GM19099 (cell line): ENCODE data around the gene TLCD1.

Source experiments
- POLR2A ChIP-seq: IDR thresholded peaks from 3 replicates; pipeline ENCODE4 v1.6.1; 2011; ENCODE audit warnings: low read depth; ENCODE audit not compliant: insufficient read length; ENCODE audit errors: extremely low read depth

TLCD1 gene

DNA sequence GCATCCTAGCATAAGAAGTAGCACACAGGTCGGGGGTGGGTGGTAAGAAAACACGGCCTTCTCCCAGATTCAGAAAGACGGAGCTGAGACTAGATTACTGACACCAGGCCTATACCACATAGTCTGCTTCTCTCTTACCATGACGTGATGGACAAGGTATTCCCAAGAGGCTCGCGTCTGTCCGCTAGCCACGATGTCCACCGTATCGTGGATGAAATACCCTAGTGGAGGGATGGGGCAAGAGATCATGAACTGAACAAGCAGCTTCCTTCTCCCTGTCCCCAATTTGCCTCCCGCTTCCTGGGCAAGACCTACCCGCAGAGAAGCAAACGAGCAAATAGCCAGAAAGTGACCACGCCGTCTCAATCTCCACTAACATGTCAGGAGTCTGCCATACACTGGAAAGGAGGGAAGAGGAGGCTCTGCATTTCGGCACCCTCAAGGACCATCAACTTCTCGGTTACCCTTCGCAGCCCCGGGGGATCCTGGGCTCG lies 820 bp downstream of the TLCD1 start:
- peak; percentile 48 for TF ChIP-seq POLR2A

DNA sequence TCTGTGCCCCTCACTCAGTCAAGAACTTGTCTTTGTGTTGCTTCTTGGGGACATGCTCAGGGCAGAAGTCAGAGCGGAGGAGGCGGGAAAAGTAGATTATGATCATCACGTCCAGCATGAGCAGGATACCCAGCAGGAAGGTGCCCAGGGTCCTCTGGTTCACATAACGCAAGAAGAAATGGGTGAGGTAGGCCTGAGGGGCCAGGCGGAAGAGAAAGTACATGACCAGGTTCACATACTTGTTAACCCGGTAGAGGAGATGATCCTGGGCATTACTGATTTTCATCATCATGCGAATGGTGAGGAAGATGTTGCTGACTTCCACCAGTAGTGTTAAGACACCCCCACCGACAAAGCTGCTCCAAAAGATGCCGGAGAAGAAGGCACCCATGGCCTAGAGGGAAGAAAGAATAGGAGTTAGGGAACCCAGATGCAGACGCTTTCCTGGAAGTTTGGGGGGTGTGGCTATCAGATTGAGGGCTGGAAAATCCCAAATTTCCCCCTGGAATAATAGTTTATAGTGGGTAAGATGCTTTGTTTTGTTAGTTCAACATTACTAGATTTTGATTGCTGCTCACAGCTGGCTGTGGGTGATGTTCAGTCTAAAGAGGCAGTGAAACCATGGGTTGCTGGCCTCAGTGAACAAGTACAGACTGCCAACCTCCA lies 1.4 kb downstream of the TLCD1 start:
- TF ChIP-seq POLR2A: no peak

DNA sequence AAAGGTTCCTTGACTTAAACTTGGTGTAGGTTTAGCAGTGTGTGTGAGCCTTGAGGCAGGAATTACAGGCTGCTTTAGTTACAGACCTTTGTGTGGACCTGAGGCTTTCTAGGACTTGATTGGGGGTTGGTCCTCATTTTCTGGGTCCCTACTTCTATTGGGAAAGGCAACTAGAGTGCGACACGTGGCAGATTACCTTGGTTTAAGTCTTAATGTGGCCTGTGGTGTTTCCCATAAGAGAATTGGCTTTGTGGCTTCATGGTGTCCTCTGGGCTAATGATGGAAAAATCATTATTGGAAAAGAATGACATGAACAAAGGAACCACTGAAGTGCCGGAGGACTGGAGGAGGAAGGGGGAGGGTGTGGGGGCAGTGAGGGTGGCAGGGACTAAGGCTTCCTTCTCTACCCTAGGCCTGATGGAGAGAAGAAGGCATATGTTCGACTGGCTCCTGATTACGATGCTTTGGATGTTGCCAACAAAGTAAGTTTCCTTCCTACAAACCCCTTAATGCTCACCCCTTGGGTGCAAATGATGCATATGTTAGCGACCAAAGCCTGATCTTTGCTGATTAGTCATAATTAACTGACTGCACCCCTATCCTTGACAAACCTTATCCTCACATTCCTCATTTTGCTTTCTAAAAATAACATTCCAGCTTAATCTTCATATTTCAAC lies 2.7 kb downstream of the TLCD1 start:
- TF ChIP-seq POLR2A: no peak

DNA sequence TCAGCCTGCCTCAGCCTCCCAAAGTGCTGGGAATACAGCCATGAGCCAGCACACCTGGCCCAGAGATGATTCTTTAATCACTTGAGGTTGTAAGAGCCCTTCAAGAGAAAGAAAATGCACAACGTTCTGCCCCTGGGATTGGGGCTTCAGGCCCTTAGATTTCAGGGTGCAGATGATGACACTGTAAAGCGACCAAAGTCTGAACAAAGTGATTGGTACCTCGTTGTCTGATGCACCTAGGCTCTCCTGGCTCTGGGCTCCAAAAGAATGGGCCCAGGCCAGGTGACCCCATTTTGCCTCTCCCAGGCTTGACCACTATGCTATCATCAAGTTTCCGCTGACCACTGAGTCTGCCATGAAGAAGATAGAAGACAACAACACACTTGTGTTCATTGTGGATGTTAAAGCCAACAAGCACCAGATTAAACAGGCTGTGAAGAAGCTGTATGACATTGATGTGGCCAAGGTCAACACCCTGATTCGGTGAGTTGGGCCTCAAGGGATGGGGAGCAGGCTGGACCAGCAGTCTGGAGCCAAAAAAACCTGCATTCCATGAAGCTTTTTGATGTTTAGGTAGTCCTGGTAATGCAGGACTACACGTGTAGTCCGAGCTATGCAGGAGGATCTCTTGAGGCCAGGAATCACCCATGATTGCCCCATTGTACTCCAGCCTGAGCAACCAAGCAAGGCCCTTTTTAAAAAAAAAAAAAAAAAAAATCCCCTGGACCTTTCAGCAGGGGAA lies 3.4 kb downstream of the TLCD1 start:
- peak; percentile 18 for TF ChIP-seq POLR2A

DNA sequence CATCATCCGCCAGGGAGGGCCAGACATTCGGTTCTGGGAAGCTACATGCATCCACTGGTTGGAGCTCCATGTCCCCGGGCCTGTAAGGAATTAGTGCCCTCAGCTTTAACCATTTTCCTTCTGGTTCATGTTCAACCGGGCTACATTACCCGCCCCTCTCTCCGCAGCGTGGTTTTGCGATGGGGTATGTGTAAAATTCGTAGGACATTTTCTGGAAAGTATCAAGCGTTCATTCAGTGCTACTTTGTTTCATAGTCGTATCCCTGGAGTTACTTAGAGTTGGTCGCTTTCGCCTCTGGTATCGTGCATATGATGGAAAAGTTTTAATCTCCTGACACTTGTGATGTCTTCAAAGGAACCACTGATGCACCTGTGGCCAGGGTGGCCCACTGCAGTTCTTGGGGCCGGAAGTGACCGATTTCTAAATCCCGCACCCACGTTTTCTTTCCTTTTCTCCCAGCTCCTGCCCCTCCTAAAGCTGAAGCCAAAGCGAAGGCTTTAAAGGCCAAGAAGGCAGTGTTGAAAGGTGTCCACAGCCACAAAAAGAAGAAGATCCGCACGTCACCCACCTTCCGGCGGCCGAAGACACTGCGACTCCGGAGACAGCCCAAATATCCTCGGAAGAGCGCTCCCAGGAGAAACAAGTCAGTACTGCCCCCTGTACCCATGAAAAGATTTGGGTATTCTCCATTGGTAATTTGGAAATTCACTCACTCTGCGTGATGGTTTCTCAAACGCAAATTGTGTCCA lies 5.6 kb downstream of the TLCD1 start:
- TF ChIP-seq POLR2A: no peak

DNA sequence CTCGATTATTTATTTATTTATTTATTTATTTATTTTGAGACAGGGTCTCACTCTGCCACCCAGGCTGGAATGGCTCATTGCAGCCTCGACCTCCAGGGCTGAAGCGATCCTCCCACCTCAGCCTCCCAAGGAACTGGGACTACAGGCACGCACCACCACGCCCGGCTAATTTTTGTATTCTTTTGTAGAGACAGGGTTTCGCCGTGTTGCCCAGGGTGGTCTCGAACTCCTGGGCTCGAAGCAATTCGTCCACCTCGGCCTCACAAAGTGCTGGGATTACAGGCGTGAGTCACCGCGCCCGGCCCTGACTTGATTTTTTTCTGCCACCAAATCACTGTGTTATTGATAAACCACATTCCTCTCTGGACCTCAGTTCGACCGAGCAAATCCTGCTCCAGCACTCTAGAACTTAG lies 7.0 kb downstream of the TLCD1 start:
- no peak for TF ChIP-seq POLR2A

DNA sequence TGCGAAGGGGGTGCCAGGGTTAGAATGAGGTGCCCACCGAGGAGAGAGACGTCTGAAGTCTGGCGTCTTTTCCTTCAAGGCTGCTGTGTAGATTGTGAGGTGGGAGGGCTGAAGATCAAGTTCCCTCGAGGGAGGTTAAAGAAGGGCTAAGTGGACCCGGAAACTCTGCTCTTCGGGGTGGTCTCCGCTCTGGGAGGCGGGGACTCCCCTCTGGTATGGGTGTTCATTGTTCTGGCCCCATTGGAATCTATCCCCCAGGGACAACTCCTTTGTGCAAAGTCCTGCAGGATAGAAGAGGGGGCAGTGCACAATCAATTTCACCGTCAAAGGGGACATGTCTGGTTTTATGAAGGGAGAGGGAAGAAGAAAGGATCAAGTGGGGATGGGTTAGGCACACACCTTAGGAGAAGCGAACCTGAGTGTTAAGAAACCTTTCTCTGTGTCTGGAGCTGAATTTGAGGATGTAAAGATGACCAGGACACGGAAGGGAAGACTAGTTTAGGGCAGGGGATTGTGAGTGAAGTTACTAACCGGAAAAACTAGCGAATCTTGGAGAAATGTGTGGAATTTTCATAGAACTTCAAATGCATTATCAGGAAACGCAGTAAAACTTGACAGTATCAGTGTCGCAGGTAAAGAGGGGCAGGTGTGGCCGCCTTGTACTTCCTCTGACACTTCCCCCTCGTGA lies 7.6 kb downstream of the TLCD1 start:
- no peak for TF ChIP-seq POLR2A

DNA sequence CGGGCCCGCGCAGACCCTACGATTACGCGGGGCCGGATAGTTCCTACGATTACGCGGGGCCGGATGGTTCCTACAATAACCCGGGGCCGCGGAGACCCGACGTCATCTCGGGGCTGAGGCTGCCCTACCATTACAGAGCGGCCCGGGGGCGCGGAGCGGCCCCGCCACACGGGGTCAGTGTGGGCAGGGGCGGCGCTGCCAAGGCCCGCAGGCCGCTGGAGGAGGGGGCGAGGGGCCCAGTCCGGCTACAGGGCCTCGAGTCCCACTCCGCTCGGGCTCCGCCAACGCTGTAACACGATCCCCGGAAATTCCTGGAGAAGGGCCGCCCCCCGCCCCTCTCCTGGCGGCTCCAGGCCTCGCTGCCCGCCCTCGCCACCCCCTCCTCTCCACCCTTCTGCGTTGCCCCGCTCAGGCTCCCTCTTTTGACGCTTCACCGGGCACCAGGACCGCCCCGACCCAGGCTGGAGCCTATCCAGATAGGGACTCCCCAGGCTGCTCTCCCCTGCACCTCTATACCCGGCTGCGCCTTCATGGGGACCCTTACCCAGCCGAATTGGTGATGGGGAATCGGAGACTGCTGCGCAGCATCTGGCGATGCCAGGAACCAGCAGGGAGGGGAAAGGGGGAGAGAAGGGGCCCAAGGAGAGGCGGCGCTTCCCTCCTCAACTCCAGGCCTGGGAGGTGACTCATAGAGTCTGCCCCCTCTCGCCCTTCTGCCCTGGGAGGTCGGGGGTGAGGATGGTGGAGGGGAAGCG lies 8.3 kb downstream of the TLCD1 start, which contains the start of gene RAB34:
Gene RAB34 (minus strand): TSS at position 291 of the 755 bp plus-strand sequence. CDS start 602 bp downstream, outside the sequence.
- TF ChIP-seq POLR2A: no peak

DNA sequence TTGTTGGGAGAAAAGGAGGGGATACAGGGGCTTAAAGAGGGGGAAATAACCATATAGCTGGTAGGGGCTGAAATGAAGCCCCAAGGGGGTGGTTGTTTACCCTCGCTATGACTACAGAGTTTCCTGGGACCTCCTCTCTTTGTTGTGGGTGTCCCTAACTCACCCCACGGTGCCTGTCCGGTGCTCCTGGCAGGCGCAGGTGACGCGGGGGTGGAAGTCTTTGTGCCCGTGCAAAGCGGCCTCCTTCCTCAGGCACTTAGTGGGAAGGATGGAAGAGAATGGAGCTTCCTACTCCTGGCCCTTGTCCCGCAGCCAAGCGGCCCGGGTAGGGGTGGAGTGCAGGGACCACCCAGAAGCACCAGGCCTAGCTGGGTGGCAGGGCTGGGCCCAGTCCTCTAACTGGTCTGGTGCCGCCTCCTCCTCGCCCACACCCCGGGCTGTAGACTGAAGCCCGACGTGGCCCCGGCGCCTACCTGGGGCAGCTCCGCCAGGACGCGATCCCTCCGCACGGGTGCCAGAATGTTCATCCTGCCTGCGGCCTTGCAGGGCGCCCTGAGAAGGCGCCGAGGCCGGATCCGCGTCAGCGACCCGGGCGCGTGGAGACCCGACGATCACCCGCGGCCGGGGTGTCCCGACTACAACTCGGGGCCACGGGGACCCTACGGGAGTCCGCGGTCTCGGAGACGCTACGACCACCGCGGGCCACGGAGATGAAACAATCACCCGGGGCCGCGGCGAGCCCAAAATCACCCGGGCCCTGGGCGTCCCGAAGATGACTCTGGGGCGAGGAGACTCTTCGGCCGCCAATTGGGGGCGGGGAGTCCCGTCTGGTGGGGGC lies 9.1 kb downstream of the TLCD1 start:
- TF ChIP-seq POLR2A: no peak

DNA sequence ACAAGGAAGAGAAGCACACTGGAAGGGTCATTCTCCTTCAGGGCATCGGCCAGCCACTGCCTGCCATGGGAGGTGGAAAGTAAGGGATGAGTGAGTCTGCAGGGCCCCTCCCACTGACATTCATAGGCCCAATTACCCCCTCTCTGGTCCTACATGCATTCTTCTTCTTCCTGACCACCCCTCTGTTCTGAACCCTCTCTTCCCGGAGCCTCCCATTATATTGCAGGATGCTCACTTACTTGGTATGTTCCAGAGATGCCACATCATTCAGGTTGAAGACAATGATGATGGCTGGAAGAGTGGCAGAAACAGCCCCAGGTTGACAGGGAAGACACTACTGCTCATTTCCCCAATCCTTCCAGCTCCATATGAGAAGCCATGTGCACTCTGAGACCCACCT lies 10.8 kb downstream of the TLCD1 start:
- no peak for TF ChIP-seq POLR2A

DNA sequence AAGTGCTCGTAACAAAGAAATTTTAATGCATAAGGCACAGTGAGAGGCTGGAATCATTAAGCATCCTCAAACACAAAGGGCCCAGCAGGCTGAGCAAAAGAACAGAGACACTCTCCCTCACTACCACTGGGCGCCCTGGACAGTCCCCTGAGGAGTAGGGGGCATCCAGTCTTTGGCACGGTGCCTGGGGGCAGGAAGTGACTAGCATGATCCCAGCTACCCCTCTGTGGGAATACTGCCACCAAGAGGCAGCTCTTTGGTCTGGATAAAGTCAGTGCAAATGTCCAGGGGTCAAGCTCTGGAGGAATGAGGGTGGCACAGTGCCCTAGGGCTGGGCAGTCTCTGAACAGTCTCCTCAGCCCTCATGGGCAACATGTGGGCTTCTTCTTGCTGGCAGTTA lies 11.8 kb downstream of the TLCD1 start:
- TF ChIP-seq POLR2A: no peak

DNA sequence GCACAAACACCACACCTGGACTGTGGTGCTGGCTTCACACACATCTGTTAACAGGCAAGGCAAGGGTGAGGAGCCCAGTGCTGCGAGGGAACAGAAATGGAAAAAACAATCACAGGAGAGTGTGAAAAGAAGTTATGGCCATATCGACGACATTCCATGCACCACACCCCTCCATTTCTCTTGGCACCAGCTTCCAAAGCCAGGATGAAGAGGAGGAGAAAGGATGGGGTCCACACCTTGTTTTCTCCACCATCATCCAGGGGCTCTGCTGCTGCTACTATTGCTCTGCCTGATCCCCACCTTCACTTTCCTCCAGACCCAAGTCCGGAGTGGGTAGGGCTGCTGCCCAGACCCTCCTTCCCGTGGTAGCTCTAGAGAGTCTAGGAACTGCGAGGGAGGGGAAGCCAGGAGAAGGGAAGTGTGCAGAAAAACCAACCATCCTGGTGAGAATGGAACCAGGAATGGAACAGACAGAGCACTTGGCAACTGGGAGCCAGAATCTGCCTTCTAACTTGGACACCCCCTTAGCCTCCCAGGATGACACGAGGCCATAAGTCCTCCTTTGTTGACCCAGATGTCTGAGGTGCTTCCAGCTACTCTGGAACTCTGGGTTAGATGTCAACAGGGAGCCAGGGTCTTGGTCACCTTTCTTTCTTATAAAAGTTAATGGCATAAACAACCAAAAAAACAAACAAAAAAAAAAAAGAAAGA lies 13.2 kb downstream of the TLCD1 start:
- TF ChIP-seq POLR2A: no peak

DNA sequence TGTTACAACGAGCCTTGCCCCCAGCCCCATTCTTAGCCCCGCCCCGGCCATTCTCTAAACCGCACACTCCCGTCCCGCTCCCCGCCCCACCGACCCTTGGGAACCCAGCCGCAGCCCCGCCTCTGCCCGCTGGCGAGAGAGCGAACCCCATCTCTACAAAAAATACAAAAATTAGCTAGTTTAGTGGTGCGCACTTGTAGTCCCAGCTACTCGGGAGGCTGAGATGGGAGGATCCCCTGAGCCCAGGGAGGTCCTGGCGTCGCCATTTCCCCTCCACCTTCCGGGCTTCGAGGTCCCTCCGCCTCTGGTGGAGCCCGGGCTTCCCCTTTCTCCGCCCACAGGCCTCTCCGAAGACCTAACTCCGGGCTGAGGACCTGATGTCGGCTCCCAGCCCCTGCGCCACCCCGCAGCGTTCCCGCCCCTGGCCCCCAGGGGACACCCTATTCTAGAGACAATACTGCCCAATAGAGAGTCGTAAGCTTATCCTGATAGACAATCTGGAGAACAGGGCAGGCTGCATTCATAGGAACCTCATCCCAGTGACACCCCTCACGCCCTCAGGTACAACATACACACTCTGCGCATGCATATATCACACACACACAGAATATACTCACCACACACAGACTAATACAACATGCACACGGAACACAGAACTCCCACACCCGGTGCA lies 13.9 kb downstream of the TLCD1 start:
- no peak for TF ChIP-seq POLR2A
